ENCODE data around the gene SPANXN5.
A peak's percentile ranks its signal among the peaks of the same experiment; 100 is the strongest.
"Not testable (repeated sequence)": the region's sequence is repeated elsewhere in the genome, so short reads cannot be mapped to it uniquely, and the experiment has no call there.

Gene SPANXN5

DNA sequence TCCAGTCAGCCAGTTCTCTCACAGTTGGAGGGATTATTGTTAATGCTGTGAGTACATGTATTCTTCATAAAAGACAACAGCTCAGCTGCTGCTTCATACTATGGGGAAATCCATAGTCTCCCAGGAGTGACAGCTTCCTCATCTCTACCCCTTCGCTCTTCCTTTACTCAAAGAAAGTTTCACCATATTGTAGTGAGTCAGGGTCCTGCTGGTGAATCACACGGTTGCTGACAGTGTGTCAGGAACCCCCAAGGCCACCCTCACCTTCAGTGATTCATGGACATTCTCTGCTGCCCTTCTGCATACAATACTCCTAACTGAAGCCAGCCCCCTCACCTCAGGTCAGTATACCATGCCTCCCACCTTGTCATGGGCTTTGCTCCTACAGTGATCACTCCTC is 7.6 kb upstream of the SPANXN5 start:
- H2BK120ac ChIP-seq (ENCODE audit: insufficient read depth, low read length, poor library complexity); H2BK12ac ChIP-seq (ENCODE audit: low read length); H3K9me3 ChIP-seq (ENCODE audit: insufficient read depth, low read depth, low read length); H3K14ac ChIP-seq (ENCODE audit: low read length); H2BK5ac ChIP-seq (ENCODE audit: low read depth, low read length, poor library complexity); H3K4me3 ChIP-seq (ENCODE audit: low read depth, low read length); H3K4me1 ChIP-seq (ENCODE audit: control insufficient read depth in 1 of 2, insufficient read depth in 2 of 2, low read length in 2 of 2); H3K79me2 ChIP-seq (ENCODE audit: control insufficient read depth, insufficient read depth, low read length, poor library complexity); H4K12ac ChIP-seq (ENCODE audit: low read depth, low read length); H3K23ac ChIP-seq (ENCODE audit: low read length); H3K27ac ChIP-seq (ENCODE audit: low read depth, low read length); H3K4me2 ChIP-seq (ENCODE audit: low read length); H3K36me3 ChIP-seq (ENCODE audit: control insufficient read depth in 1 of 2, insufficient read depth in 2 of 2, low read length in 2 of 2); H4K8ac ChIP-seq (ENCODE audit: low read depth, low read length); H3K4ac ChIP-seq (ENCODE audit: low read depth, low read length); H3K9ac ChIP-seq (ENCODE audit: low read length); H2AK5ac ChIP-seq (ENCODE audit: low read length); H3K27me3 ChIP-seq (ENCODE audit: insufficient read depth, low read length); H3K18ac ChIP-seq (ENCODE audit: low read length); H4K91ac ChIP-seq (ENCODE audit: low read depth, low read length); H2AFZ ChIP-seq (ENCODE audit: insufficient read depth, low read length, poor library complexity); H3K79me1 ChIP-seq (ENCODE audit: low read length): not testable (repeated sequence)
- WGBS (ENCODE audit: extremely low coverage, insufficient coverage, insufficient read length) = no CpG with 5 or more reads among the region's 2 CpGs
- DNase-seq = peak; percentile 7 to 11

DNA sequence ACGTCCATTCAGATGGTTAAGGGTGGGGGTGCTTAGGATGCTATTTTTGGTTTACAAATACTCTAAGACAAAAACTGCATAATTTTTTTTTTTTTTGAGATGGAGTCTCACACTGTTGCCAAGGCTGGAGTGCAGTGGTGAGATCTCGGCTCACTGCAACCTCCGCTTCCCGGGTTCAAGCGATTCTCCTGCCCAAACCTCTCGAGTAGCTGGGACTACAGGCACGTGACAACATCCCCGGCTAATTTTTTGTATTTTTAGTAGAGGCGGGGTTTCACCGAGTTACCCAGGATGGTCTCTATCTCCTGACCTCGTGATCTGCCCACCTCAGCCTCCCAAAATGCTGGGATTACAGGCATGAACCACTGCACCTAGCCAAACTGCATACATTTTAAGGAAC is 23.7 kb downstream of the SPANXN5 start:
- H4K8ac ChIP-seq (ENCODE audit: low read depth, low read length); H3K79me2 ChIP-seq (ENCODE audit: control insufficient read depth, insufficient read depth, low read length, poor library complexity); H3K14ac ChIP-seq (ENCODE audit: low read length); H2AK5ac ChIP-seq (ENCODE audit: low read length); H4K12ac ChIP-seq (ENCODE audit: low read depth, low read length); DNase-seq; H3K23ac ChIP-seq (ENCODE audit: low read length); H2BK5ac ChIP-seq (ENCODE audit: low read depth, low read length, poor library complexity); H3K4me1 ChIP-seq (ENCODE audit: control insufficient read depth in 1 of 2, insufficient read depth in 2 of 2, low read length in 2 of 2); H3K79me1 ChIP-seq (ENCODE audit: low read length); H3K36me3 ChIP-seq (ENCODE audit: control insufficient read depth in 1 of 2, insufficient read depth in 2 of 2, low read length in 2 of 2); H3K9me3 ChIP-seq (ENCODE audit: insufficient read depth, low read depth, low read length); H3K18ac ChIP-seq (ENCODE audit: low read length); H2BK12ac ChIP-seq (ENCODE audit: low read length); H2AFZ ChIP-seq (ENCODE audit: insufficient read depth, low read length, poor library complexity); H4K91ac ChIP-seq (ENCODE audit: low read depth, low read length); H3K27ac ChIP-seq (ENCODE audit: low read depth, low read length); H3K27me3 ChIP-seq (ENCODE audit: insufficient read depth, low read length); H2BK120ac ChIP-seq (ENCODE audit: insufficient read depth, low read length, poor library complexity); H3K4ac ChIP-seq (ENCODE audit: low read depth, low read length); H3K4me3 ChIP-seq (ENCODE audit: low read depth, low read length); H3K4me2 ChIP-seq (ENCODE audit: low read length); H3K9ac ChIP-seq (ENCODE audit: low read length): not testable (repeated sequence)
- WGBS (ENCODE audit: extremely low coverage, insufficient coverage, insufficient read length) = no CpG with 5 or more reads among the region's 11 CpGs

DNA sequence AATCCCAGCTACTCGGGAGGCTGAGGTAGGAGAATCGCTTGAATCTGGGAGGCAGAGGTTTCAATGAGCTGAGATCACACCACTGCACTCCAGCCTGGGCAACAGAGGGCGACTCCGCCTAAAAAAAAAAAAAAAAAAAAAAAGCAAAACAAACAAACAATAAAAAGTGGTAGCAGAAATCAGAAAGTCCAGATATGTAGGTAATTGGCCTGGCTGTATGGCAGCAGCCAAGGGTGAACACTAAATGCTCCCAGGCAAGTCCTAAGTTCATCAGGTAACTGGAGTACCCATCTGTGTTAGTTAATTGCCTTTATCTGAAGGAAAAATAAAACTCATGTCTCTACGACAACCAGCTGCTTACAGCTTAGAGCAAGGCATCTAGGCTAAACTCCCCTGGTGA is 31.2 kb downstream of the SPANXN5 start:
- not testable (repeated sequence) for H4K91ac ChIP-seq (ENCODE audit: low read depth, low read length); H3K23ac ChIP-seq (ENCODE audit: low read length); H3K27me3 ChIP-seq (ENCODE audit: insufficient read depth, low read length); H3K79me1 ChIP-seq (ENCODE audit: low read length); H3K9me3 ChIP-seq (ENCODE audit: insufficient read depth, low read depth, low read length); H2BK120ac ChIP-seq (ENCODE audit: insufficient read depth, low read length, poor library complexity); H2BK12ac ChIP-seq (ENCODE audit: low read length); H3K18ac ChIP-seq (ENCODE audit: low read length); H3K4ac ChIP-seq (ENCODE audit: low read depth, low read length); H3K27ac ChIP-seq (ENCODE audit: low read depth, low read length); H3K36me3 ChIP-seq (ENCODE audit: control insufficient read depth in 1 of 2, insufficient read depth in 2 of 2, low read length in 2 of 2); H4K12ac ChIP-seq (ENCODE audit: low read depth, low read length); H4K8ac ChIP-seq (ENCODE audit: low read depth, low read length); H3K4me2 ChIP-seq (ENCODE audit: low read length); DNase-seq; H3K9ac ChIP-seq (ENCODE audit: low read length); H3K14ac ChIP-seq (ENCODE audit: low read length); H3K4me3 ChIP-seq (ENCODE audit: low read depth, low read length); H3K4me1 ChIP-seq (ENCODE audit: control insufficient read depth in 1 of 2, insufficient read depth in 2 of 2, low read length in 2 of 2); H2AFZ ChIP-seq (ENCODE audit: insufficient read depth, low read length, poor library complexity); H2BK5ac ChIP-seq (ENCODE audit: low read depth, low read length, poor library complexity); H3K79me2 ChIP-seq (ENCODE audit: control insufficient read depth, insufficient read depth, low read length, poor library complexity); H2AK5ac ChIP-seq (ENCODE audit: low read length)
- WGBS (ENCODE audit: extremely low coverage, insufficient coverage, insufficient read length) = no CpG with 5 or more reads among the region's 5 CpGs

DNA sequence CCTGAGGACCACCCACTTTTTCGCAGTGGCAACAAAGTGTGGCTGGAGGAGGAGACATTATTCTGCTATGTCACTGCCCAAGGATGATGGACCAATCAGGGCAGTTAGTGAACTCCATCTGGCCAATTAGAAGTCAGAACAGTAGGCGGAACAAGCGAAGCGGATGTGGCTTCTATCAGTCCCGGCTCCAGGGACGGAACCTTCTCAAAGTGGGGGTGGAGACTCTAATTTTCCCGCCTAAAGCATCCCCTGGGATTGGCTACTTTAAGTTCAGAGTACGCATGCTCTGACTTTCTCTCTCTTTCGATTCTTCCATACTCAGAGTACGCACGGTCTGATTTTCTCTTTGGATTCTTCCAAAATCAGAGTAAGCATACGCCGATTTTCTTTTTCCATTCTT is 46.3 kb downstream of the SPANXN5 start, which contains the start of gene SSX2B:
Gene SSX2B, plus strand, starts transcription at position 301 of the 400 bp plus-strand sequence. CDS start 1,429 bp downstream, outside the sequence.
- H3K4ac ChIP-seq (ENCODE audit: low read depth, low read length); H2AFZ ChIP-seq (ENCODE audit: insufficient read depth, low read length, poor library complexity); H2BK5ac ChIP-seq (ENCODE audit: low read depth, low read length, poor library complexity); H2BK12ac ChIP-seq (ENCODE audit: low read length); H3K9ac ChIP-seq (ENCODE audit: low read length); H3K79me2 ChIP-seq (ENCODE audit: control insufficient read depth, insufficient read depth, low read length, poor library complexity); H3K23ac ChIP-seq (ENCODE audit: low read length); H2BK120ac ChIP-seq (ENCODE audit: insufficient read depth, low read length, poor library complexity); H3K36me3 ChIP-seq (ENCODE audit: control insufficient read depth in 1 of 2, insufficient read depth in 2 of 2, low read length in 2 of 2); DNase-seq; H3K4me3 ChIP-seq (ENCODE audit: low read depth, low read length); H3K4me1 ChIP-seq (ENCODE audit: control insufficient read depth in 1 of 2, insufficient read depth in 2 of 2, low read length in 2 of 2); H3K27me3 ChIP-seq (ENCODE audit: insufficient read depth, low read length); H3K27ac ChIP-seq (ENCODE audit: low read depth, low read length); H3K18ac ChIP-seq (ENCODE audit: low read length); H2AK5ac ChIP-seq (ENCODE audit: low read length); H3K14ac ChIP-seq (ENCODE audit: low read length); H3K9me3 ChIP-seq (ENCODE audit: insufficient read depth, low read depth, low read length); H4K91ac ChIP-seq (ENCODE audit: low read depth, low read length); H3K79me1 ChIP-seq (ENCODE audit: low read length); H3K4me2 ChIP-seq (ENCODE audit: low read length); H4K12ac ChIP-seq (ENCODE audit: low read depth, low read length); H4K8ac ChIP-seq (ENCODE audit: low read depth, low read length): not testable (repeated sequence)
- WGBS (ENCODE audit: extremely low coverage, insufficient coverage, insufficient read length) = no CpG with 5 or more reads among the region's 13 CpGs
